ENCODE data around the gene RRP12.

The RRP12 gene

DNA sequence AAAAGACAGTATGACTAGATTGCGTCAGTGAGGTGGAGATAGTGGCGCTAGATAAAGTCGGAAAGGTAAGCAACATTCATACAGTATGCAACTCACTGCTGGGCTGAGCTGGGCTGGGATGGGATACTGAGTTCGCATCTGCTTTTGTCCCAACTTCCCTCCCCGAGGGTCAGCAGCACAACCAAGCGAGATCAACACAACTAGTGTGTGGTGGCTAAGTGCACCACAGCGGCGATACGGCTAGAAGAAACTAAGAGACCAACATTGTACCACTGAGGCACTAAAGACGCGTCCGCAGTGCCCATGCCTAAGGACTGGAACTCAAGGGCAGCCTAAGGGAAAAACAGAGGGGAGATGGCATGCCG is 44.2 kb upstream of the RRP12 start:
- peak overlapping the region; percentile 51; the same call in 1 of the 2 replicates for H3K9ac ChIP-seq
- H3K27ac ChIP-seq = no peak overlapping the region; the same call in 1 of the 2 replicates
- TF ChIP-seq, protein P1, sequence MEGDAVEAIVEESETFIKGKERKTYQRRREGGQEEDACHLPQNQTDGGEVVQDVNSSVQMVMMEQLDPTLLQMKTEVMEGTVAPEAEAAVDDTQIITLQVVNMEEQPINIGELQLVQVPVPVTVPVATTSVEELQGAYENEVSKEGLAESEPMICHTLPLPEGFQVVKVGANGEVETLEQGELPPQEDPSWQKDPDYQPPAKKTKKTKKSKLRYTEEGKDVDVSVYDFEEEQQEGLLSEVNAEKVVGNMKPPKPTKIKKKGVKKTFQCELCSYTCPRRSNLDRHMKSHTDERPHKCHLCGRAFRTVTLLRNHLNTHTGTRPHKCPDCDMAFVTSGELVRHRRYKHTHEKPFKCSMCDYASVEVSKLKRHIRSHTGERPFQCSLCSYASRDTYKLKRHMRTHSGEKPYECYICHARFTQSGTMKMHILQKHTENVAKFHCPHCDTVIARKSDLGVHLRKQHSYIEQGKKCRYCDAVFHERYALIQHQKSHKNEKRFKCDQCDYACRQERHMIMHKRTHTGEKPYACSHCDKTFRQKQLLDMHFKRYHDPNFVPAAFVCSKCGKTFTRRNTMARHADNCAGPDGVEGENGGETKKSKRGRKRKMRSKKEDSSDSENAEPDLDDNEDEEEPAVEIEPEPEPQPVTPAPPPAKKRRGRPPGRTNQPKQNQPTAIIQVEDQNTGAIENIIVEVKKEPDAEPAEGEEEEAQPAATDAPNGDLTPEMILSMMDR (conservative IDR thresholded peaks at IDR 0.05; ENCODE audit: low read depth, low read length) = no peak
- no peaks in the 10 kb centered on the region for H3K36me3 ChIP-seq (ENCODE audit: insufficient read depth)
- H3K4me2 ChIP-seq = peak overlapping the region; percentile 97
- no peaks in the 10 kb centered on the region for H3K27me3 ChIP-seq (ENCODE audit: insufficient read depth, low read depth)
- peaks cover 41% of the 10 kb centered on the region for H3K4me1 ChIP-seq (ENCODE audit: low read depth, poor library complexity, severe bottlenecking)
- H4K20me1 ChIP-seq (ENCODE audit: insufficient read depth) = no peaks in the 10 kb centered on the region
- H3K4me3 ChIP-seq (IDR thresholded peaks at IDR 0.05; ENCODE audit: insufficient read depth, low read depth, low read length) = peak overlapping the region; percentile 43
- H3K79me2 ChIP-seq (ENCODE audit: insufficient read depth, low read depth) = peaks cover 24% of the 10 kb centered on the region
- peak overlapping the region; percentile 70 for H2AFZ ChIP-seq (ENCODE audit: low read depth)

DNA sequence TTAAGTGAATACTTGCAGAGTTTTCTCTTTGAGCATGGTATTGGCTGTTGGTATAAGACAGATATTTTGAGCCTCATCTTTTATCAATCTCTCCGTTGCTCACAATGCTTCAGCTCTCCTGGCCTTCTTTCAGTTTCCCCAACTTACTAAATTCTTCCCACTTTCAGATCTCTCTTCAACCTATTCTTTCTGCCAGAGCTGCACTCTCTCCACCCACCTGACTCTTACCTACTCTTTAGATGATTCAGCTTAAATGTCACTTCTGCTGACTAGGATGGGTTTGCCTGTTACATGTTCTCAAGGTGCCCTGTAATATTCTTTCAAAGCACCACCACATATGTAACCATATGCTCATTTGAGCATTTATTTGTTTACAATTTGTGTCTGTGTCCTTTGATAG is 43.1 kb upstream of the RRP12 start:
- H3K36me3 ChIP-seq (ENCODE audit: insufficient read depth) = no peaks in the 10 kb centered on the region
- H3K4me3 ChIP-seq (IDR thresholded peaks at IDR 0.05; ENCODE audit: insufficient read depth, low read depth, low read length) = no peak overlapping the region
- H3K27me3 ChIP-seq (ENCODE audit: insufficient read depth, low read depth) = no peaks in the 10 kb centered on the region
- H3K4me1 ChIP-seq (ENCODE audit: low read depth, poor library complexity, severe bottlenecking) = peaks cover 41% of the 10 kb centered on the region
- no peak overlapping the region for H2AFZ ChIP-seq (ENCODE audit: low read depth)
- peak overlapping the region; percentile 97 for H3K4me2 ChIP-seq
- TF ChIP-seq, protein P1 (conservative IDR thresholded peaks at IDR 0.05; ENCODE audit: low read depth, low read length) = no peak
- peak overlapping the region; percentile 3; the same call in 1 of the 2 replicates for H3K27ac ChIP-seq
- no peaks in the 10 kb centered on the region for H4K20me1 ChIP-seq (ENCODE audit: insufficient read depth)
- H3K9ac ChIP-seq = no peak overlapping the region
- peaks cover 22% of the 10 kb centered on the region for H3K79me2 ChIP-seq (ENCODE audit: insufficient read depth, low read depth)

DNA sequence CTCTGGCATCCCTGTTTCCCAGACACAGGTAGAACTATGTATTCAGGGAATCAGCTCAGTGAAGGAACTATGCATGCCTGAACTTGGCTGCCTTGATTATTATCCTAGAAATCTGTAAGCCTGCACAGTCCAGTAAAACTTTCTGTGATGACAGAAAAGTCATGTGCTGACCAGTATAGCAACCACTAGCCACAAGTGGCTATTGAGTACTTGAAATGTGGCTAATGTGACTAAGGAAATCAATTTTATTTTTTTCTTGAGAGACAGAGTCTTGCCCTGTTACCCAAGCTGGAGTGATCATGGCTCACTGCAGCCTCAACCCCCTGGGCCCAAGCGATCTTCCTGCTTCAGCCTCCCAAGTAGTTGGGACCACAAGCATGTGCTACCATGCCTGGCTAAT is 41.1 kb upstream of the RRP12 start:
- no peaks in the 10 kb centered on the region; the same call in 1 of the 2 replicates for H3K36me3 ChIP-seq (ENCODE audit: insufficient read depth)

DNA sequence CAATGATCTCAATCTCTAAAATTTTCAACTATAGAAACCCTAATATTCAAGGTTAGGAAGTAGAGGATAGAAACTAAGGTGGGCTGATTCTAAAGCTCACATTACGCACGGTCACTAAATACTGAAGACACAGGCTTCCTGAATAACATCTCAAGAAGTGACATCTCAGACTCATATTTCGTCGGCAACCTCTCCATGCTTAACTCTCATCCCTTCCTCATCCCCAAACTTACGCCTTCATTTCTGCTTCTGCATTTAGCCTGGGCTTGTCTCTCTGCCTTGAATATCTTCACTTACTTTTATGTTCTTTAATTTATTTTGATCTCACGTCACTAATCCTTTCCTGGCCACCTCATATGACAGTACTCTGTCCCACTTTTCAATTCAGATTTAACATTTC is 34.1 kb upstream of the RRP12 start:
- Histone ChIP-seq H3K27me3 (ENCODE audit: insufficient read depth, low read depth) (no peaks in the 10 kb centered on the region), H3K27ac (no peak overlapping the region), H3K4me1 (ENCODE audit: low read depth, poor library complexity, severe bottlenecking) (no peaks in the 10 kb centered on the region), H3K36me3 (ENCODE audit: insufficient read depth) (peaks cover 14% of the 10 kb centered on the region; the same call in 1 of the 2 replicates), H3K4me2 (no peak overlapping the region), H3K9ac (no peak overlapping the region), H4K20me1 (ENCODE audit: insufficient read depth) (no peaks in the 10 kb centered on the region), H2AFZ (ENCODE audit: low read depth) (no peak overlapping the region), H3K79me2 (ENCODE audit: insufficient read depth, low read depth) (peaks cover 4% of the 10 kb centered on the region; the same call in 1 of the 2 replicates), H3K4me3 (IDR thresholded peaks at IDR 0.05; ENCODE audit: insufficient read depth, low read depth, low read length) (no peak overlapping the region)
- TF ChIP-seq, protein P1 (conservative IDR thresholded peaks at IDR 0.05; ENCODE audit: low read depth, low read length) = no peak

More for the DNA sequence above, 41.1 kb upstream of the RRP12 start:
- TF ChIP-seq, protein P1 (conservative IDR thresholded peaks at IDR 0.05; ENCODE audit: low read depth, low read length) = no peak
- Histone ChIP-seq H3K27ac (no peak overlapping the region), H3K9ac (no peak overlapping the region), H3K4me3 (IDR thresholded peaks at IDR 0.05; ENCODE audit: insufficient read depth, low read depth, low read length) (no peak overlapping the region), H2AFZ (ENCODE audit: low read depth) (no peak overlapping the region), H3K4me1 (ENCODE audit: low read depth, poor library complexity, severe bottlenecking) (peaks cover 29% of the 10 kb centered on the region), H3K4me2 (no peak overlapping the region), H4K20me1 (ENCODE audit: insufficient read depth) (no peaks in the 10 kb centered on the region), H3K27me3 (ENCODE audit: insufficient read depth, low read depth) (no peaks in the 10 kb centered on the region), H3K79me2 (ENCODE audit: insufficient read depth, low read depth) (peaks cover 15% of the 10 kb centered on the region)
